ENCODE measurements around the gene TMEM107.
A peak's percentile ranks its signal among the peaks of the same experiment; 100 is the strongest.

- no peak for TF ChIP-seq CTCF (IDR thresholded peaks at IDR 0.05)
- no peak for TF ChIP-seq EP300 (IDR thresholded peaks at IDR 0.05)
- TF ChIP-seq POLR2AphosphoS5 (IDR thresholded peaks at IDR 0.05) = peak in 2 of 3 donors; percentile 61 to 71
- TF ChIP-seq POLR2A (IDR thresholded peaks at IDR 0.05) = no peak
These were observed 44.8 kb upstream of the TMEM107 start for GRCh38 chr17:8220783-8221662.
